Activated naive CD8-positive, alpha-beta T cell treated with anti-CD3 and anti-CD28 coated beads, Interleukin-2, amount 50 U/mL, for 16 hours (primary cell): ENCODE measurements around the gene TKFC.

Source experiments
- DNase-seq: peaks from one replicate; pipeline ENCODE4 v3.0.0-alpha.2; 2020; ENCODE audit warnings: low read depth, low spot score

Gene TKFC

DNA sequence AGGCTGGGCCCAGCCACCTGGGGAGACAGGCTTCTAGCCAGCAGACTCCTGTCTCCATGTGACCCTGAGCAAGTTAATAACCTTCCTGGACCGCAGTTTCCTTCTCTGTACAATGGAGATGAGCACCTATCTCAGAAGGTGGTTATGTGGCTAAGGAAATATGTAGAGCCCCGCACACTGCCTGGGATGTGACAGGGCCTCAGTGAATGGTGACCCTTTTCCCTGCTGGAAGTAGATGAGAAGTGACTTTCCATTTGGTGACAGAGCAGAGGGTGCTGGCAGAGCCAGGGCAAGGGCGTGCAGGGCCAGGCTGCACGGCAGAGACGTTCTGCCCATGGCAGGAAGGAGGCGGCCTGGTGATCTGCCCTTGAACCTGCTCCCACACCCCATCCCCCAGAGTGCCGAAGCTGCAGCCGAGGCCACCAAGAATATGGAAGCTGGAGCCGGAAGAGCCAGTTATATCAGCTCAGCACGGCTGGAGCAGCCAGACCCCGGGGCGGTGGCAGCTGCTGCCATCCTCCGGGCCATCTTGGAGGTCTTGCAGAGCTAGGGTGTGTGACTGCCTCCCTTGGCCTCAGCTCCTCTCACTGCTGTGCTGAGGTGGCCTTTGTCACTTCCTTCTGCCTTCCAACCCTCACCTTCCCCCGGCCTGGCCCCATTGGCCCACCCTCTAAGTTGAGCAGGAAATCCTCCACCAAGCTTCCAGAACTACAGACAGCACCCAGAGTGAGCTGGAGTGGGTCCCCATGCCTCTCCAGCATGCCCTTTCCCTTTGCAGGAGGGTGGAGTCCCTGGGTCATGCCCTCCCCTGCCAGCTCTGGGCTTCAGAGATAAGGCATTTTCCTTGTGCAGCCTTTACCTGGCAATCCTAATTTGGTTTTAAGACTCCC, 13.2 kb downstream of the TKFC start:
- DNase-seq, result no peak

GRCh38 chr11:61347916-61348461, 15.0 kb downstream of the TKFC start:
- DNase-seq, result no peak

- no peak for DNase-seq
These were observed 16.2 kb downstream of the TKFC start for GRCh38 chr11:61349189-61349751.

DNA sequence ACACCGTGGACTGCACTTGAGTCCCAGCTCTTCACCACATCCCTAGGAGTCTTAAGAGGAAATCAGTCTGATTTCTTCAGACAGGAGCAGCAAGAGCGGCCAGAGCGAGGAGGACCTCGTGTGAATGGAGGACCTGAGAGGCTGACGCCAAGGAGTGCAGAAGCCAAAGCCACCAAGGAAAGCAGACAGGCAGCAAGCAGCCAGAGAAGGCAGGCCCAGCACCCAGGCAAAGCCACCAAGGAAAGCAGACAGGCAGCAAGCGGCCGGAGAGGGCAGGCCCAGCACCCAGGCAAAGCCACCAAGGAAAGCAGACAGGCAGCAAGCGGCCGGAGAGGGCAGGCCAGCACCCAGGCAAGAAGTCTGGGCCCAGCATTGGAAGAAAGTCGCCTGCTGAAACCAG, 16.9 kb downstream of the TKFC start:
- no peak for DNase-seq

- DNase-seq, result no peak
These were observed 17.3 kb downstream of the TKFC start for GRCh38 chr11:61350336-61350735.

DNA sequence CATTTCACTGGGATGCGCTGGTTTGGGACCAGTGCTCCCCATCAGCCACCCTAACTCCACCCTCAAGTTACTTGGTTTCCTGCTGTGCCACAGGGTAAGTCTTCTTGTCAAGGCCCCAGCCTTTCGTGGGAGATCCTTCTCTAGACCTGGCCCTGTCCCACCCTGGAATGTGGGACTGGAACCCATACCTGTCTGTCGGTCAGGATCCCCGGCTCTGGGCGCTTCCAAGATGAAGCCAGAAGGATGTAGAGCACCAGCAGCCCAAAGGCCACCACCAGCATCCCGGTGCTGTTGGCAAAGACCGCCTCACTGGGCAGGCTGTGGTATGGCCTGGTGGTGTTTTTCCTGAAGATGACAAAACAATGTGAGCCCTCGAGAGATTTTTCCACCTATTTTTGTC, 17.8 kb downstream of the TKFC start:
- DNase-seq, result no peak

- DNase-seq, result no peak
These were observed 19.0 kb downstream of the TKFC start for GRCh38 chr11:61352038-61352437.

DNA sequence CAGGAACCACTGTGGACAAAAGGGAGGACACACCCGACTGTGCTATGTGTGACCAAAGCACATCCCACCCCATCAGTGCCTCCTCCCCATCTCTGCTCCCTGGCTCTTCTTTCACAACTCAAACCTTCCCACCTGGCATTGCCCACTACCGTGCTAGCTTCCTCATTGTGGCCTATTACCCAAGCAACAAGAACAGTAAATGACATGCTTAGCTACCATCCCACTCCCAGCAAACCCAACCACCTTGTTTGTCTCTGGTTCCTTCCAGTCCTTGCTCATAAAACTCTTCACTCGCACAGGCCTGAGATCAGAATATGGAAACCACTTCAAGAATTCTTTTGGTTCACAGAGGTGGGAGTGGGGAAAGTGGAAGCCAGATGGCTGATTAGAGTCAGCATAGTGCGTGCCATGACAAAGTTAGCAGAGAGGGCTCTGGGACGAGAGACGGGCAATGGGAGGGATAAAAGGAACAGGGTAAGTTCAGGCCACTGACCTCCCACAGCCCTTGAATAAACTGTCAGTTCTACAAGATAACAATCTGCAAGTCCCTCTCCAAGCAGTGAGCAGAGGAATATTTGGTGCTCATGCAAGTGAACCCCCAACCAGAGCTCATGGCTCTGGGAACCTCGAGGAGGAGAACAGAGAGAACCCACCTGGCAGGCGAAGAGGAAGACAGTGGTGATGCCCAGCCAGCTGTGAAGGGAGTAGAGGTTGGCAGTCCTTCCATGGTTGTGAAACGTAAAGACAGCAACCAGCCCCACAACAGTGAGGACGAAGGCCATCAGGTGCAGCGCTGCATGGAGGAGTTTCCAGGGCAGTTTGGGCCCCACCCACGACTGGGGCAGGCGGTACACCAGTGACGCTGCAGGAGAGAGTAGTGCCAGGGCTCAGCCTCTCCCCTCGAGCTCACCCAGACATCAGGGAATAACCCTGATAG, 20.4 kb downstream of the TKFC start:
- DNase-seq, result no peak

DNA sequence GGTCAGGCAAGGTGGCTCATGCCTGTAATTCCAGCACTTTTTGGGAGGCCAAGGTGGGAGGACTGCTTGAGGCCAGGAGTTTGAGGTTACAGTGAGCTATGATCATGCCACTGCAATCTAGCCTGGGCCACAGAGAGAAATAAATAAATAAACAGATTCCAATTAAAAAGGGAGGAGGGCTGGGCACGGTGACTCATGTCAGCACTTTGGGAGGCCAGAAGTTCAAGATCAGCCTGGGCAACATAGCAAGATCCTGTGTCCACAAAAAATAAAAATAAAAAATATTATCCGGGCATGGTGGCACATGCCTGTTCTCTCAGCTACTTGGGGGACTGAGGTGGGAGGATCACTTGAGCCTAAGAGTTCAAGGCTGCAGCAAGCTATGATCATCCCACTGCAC, 21.2 kb downstream of the TKFC start:
- DNase-seq, result no peak

DNA sequence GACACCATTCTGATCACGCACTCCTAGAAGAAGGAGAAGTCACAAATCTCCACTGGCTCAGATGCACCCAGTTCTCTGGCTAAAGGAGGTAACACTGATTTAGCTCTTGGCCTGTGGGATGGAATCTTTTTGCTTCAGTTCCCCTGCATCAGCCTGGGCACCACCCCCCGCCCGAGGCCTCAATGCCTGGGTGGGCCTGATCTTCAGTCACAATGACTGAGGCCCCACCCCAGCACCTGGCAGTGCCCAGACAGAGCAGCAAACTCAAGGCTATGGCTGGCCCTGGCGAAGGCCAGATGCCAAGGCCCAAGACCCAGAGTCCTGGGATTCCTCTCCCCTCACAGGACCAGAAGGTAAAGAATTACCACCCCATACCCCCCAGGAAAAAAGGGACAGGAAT, 23.7 kb downstream of the TKFC start:
- DNase-seq, result no peak

DNA sequence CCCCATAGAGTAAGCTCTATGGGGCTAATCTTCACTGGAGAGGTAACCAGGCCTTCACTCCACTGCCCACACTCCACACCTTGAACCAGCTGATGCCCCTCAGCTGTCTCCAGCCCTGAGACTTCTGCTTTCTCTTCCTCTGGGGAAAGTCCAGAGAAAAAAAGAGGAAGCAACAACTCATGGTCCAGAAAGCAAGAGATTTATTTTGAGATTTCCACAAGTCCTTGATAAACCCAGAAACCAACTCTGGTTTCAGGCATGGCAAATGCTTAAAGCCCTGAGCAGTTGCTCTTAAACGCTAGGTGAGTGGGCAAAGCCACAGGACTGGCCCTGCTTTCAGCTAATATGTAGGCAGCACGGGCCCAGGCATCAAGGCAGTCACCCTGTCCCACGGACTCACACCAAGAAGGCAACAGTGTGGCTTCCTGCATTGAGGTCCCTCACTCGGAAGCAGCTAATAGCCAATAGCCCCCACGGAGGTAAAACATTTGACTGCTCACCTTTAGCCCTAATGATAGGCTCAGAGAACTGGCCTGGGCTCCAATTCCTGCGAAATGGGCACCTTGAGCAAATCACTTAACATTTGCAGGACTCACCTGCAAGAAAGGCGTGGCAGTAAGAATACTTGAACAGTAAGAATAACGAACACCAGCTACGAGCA, 24.3 kb downstream of the TKFC start:
- no peak for DNase-seq

DNA sequence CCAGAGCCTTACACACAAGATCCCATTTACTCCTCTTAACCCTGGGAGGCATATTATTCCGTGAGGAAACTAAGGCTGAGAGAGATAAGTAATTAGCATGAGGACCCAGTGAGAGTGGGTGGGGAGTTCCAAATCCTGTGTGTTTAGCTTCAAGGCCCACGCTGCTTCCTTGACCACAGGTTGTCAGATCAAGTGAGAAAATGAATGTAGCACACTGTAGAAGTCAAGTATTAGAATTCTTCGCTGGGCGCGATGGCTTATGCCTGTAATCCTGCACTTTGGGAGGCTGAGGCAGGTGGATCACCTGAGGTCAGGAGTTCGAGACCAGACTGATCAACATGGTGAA, 24.8 kb downstream of the TKFC start:
- no peak for DNase-seq

DNA sequence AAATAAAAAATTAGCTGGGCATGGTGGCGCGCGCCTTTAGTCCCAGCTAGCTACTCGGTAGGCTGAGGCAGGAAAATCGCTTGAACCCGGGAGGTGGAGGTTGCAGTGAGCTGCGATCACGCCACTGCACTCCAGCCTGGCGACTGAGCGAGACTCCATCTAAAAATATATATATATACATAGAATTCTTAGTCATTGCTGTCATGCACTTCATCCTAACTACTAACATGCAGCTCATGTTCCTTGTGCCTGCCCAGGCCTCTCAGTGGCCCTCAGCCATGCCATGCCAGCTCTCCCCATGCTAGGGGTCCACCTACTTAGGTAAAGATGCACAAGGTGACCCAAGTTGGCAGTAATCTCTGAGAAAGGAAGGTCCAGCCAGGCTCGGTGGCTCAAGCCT, 25.5 kb downstream of the TKFC start:
- no peak for DNase-seq

GRCh38 chr11:61359516-61359915, 26.5 kb downstream of the TKFC start:
- DNase-seq, result no peak

- no peak for DNase-seq
These were observed 28.3 kb downstream of the TKFC start for GRCh38 chr11:61361237-61361740.

DNA sequence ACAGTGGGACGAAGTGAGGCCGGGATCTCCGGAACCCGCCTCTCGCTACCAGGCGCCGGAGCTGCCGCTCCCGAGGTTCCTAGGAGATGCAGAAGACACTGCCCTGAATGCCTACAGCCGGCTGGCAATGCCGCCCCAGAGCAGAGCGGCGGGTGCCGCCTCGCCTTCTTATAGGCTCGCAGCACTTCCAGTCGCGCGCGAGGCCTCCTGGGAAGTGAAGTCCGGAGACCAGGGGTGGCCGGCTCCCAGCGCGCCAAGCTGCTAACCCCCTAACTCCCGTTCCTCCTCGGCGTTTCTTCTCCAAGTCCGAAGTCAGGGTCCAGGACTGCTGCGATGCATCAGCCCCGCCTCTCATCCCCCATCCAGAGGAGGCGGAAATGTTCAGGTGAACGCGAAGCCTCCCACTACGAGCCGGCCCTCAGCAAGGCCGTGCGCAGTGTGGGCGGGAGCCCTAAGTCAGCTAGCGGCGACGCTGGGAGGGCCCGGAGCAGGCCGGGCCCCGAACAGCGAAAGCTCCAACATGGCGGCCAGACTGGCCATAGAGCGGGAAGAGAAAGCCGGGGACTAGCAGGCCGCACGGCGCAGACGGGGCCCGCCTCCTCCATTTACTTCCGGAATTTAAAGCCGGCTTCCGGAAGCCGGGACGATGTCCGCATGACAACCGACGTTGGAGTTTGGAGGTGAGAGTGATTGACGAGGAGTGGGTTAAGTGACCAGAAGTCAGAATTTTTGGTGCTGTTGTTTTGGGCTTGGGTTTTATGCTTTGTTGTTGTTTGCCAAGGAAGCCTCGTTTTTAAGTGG, 28.9 kb downstream of the TKFC start, which contains the start of the genes CYB561A3 and TMEM138:
TSS of gene CYB561A3 (minus strand) at position 142 of the 801 bp plus-strand sequence. CDS start 5,169 bp downstream, outside the sequence.
TSS of gene TMEM138 (plus strand) at position 634 of the 801 bp plus-strand sequence. CDS start 2,017 bp downstream, outside the sequence.
- peak; percentile 81 for DNase-seq

DNA sequence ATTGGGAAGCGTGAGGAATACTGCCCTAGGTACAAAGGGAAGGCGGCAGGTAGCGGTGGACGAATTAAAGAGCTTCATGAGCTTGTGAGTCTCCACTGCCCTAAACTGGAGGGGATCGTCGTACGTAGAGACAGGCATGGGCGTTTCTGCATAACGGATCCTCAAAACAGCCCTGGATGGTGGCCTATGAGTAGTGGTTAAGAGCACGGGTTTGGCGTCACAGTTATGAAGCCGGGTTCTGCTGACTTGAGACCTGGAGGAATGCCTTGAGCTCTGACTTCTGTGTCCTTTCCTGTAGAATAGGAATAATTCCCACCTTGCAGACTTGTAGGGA, 29.5 kb downstream of the TKFC start:
- no peak for DNase-seq

DNA sequence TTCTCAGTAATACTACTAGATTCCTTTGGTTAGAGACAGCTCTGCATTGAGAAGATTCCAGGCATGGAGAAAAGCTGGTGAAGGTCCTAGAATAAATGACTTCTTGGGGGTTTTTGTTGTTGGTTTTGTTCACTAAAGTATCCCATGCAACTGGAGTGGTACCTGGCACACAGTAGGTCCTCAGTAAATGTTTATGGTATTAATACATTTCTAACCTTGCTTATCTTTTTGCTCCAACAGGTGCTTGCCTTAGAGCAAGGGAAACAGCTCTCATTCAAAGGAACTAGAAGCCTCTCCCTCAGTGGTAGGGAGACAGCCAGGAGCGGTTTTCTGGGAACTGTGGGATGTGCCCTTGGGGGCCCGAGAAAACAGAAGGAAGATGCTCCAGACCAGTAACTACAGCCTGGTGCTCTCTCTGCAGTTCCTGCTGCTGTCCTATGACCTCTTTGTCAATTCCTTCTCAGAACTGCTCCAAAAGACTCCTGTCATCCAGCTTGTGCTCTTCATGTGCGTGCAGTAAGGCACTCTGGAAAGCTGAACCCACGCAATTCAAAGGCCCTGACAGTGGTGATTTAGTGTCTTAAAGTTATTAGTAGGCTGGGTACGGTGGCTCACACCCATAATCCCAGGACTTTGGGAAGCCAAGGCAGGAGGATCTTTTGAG, 31.1 kb downstream of the TKFC start:
- no peak for DNase-seq

- no peak for DNase-seq
These were observed 34.4 kb downstream of the TKFC start for GRCh38 chr11:61367406-61367805.

DNA sequence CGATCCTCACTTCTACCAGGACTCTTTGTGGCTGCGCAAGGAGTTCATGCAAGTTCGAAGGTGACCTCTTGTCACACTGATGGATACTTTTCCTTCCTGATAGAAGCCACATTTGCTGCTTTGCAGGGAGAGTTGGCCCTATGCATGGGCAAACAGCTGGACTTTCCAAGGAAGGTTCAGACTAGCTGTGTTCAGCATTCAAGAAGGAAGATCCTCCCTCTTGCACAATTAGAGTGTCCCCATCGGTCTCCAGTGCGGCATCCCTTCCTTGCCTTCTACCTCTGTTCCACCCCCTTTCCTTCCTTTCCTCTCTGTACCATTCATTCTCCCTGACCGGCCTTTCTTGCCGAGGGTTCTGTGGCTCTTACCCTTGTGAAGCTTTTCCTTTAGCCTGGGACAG, 35.6 kb downstream of the TKFC start:
- DNase-seq, result no peak
